NK-92 (cell line): Measurements from ENCODE around the gene GALNT11.
"Not testable (repeated sequence)": the region's sequence is repeated elsewhere in the genome, so short reads cannot be mapped to it uniquely, and the experiment has no call there.

ENCODE experiments used
- DNase-seq: peaks from one replicate; lab custom pipeline; 2025; ENCODE audit not compliant: unreplicated experiment; lab: John Stamatoyannopoulos, UW

Gene GALNT11

DNA sequence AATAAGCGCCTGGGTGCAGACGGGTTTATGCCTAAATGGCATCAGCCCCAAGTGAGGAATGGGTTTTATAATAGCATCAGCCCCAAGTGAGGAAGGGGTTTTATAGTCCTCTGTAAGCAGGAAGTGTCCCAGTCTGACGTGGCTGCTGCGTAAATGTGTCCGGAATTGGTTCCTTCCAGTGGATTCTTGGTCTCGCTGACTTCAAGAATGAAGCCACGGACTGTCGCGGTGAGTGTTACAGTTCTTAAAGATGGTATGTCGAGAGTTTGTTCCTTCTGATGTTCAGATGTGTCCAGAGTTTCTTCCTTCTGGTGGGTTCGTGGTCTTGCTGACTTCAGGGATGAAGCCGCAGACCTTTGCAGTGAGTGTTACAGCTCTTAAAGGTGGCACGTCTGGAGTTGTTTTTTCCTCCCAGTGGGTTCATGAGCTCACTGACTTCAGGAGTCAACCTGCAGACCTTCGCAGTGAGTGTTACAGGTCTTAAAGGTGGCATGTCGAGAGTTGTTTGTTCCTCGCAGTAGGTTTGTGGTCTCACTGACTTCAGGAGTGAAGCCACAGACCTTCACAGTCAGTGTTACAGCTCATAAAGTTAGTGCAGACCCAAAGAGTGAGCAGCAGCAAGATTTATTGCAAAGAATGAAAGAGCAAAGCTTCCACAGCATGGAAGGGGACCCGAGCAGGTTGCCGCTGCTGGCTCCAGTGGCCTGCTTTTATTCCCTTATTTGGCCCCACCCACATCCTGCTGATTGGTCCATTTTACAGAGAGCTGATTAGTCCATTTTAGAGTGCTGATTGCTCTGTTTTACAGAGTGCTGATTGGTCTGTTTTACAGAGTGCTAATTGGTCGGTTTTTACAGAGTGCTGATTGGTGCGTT is 2.3 kb downstream of the GALNT11 start:
- DNase-seq: not testable (repeated sequence)

DNA sequence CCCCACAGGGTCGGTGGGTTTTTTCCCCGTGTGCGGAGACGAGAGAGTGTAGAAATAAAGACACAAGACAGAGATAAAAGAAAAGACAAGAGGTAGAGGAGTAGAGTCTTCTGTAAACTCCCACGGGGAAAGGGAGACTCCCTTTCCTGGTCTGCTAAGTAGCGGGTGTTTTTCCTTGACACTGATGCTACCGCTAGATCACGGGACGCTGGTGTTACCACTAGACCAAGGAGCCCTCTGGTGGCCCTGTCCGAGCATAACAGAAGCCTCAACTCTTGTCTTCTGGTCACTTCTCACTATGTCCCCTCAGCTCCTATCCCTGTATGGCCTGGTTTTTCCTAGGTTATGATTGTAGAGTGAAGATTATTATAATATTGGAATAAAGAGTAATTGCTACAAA is 4.6 kb downstream of the GALNT11 start:
- not testable (repeated sequence) for DNase-seq

DNA sequence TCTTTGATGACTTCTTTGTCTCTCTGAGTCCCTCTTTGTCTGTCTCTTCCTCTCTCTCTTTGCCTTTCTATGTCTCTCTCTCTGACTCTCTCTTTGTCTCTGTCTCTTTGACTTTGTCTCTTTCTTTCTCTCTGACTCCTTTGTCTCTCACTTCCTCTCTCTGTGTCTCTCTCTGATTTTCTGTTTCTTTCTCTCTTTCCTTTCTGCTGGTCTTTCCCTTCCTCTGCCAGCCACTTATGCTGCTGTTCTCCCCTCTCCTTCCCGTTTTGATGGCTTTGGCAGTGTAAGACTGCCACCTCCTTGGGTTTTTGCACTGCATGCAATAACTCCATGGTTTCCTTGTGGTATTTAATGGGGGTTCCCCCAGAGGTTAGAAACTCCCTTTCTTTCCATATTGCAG is 5.2 kb downstream of the GALNT11 start:
- DNase-seq: not testable (repeated sequence)

DNA sequence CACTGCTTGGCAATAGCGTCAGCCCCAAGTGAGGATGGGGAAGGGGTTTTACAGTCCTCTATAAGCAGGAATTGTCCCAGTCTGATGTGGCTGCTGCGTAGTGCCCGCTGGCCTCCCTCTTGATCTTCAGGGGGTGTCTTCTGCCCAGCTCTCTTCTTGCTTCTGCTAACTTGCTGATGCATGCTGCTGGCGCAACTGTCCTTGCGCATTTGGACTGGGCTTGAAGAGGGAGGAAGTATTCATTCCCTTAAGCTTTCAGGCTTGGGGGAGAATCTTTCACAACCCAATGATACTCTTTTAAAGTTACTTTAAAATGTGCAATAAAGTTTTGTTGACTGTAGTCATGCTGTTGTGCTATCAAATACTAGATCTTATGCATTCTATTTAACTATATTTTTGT is 10.3 kb downstream of the GALNT11 start:
- DNase-seq: no peak

DNA sequence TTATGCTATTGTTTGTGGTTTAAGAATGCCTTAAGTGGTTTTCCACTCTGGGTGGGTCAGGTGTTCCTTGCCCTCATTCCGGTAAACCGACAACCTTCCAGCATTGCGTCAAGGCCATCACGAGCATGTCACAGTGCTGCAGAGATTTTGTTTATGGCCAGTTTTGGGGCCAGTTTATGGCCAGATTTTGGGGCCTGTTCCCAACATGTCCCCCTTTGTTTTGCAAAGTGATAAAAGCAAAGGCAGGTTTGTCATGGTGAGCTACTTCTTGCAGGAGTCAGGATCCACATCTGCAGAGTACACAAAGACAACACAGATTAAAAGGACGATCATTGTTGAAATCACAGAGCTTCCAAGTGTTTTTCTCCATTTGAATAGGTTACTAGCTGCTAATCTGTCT is 12.9 kb downstream of the GALNT11 start:
- DNase-seq: not testable (repeated sequence)

DNA sequence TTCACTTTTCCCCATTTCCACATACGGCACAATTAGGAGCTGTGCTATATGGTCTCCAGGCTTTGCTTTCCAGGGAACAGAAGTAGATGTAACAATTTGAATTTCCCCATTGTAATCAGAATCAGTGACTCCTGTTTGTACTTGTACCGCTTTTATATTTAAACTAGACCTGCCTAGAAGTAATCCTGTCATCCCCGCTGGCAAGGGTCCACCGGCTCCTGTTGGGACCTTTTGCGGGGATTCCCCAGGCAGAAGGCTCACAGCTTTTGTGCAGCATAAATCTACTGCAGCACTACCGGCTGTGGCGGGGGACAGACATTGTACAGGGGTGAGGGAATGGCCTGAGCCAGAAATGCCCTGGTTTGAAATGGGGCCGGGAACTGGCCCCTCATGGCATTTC is 17.6 kb downstream of the GALNT11 start:
- not testable (repeated sequence) for DNase-seq

DNA sequence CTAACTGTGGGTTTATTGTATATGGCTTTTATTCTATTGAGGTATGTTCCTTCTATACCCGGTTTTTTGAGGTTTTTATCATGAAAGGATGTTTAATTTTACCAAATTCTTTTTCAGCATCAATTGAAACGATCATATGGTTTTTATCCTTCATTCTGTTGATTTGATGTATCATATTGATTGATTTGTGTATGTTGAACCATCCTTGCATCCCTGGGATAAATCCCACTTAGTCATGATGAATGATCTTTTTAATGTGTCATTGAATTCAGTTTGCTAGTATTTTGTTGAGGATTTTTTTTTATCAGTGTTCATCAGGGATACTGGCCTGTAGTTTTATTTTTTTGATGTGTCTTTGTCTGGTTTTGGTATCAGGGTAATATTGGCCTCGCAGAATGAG is 19.4 kb downstream of the GALNT11 start:
- DNase-seq: not testable (repeated sequence)

DNA sequence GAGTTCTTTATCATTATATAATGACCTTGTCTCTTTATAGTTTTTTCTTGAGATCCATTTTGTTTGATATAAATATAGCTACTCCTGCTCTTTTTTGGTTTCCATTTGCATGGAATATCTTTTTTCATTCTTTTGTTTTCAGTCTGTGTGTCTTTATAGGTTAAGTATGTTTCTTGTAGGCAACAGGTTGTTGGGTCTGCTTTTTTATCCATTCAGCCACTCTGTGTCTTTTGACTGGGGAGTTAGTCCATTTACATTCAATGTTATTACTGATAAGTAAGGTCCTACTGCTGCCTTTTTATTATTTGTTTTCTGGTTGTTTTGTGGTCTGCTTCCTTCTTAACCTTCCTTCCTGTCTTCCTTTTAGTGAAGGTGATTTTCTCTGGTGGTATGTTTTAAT is 21.1 kb downstream of the GALNT11 start:
- no peak for DNase-seq

DNA sequence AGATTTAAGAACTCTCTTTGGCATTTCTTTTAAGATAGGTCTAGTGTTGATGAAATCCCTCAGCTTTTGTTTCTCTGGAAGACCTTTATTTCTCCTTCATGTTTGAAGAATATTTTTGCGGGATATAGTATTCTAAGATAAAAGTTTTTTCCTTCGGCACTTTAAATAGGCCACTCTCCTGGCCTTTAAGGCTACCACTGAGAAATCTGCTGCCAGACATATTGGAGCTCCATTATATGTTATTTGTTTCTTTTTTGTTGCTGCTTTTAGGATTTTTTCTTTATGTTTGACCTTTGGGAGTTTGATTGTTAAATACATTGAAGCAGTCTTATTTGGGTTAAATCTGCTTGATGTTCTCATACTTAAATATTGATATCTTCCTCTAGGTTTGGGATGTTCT is 22.6 kb downstream of the GALNT11 start:
- DNase-seq: no peak

DNA sequence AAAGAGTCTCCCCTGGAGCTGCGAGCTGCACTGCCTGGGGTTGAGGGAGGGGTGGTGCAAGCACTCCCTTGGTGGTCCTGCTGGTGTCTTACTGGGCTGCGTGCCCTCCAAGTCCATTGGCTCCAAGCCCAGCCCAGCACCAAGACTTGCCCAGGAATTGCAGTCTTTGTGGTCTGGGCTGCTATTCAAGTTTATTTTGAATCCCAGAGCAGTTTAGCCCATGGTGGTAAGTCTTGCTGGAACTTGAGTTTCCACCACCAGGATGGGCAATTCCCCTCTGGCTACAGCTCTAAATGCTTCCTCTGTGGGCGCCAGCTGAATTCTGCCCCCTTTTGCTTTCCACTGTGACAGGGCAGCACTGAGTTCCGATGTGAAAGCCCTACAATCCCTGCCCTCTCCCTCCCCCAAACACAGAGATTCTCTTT is 25.1 kb downstream of the GALNT11 start:
- no peak for DNase-seq

DNA sequence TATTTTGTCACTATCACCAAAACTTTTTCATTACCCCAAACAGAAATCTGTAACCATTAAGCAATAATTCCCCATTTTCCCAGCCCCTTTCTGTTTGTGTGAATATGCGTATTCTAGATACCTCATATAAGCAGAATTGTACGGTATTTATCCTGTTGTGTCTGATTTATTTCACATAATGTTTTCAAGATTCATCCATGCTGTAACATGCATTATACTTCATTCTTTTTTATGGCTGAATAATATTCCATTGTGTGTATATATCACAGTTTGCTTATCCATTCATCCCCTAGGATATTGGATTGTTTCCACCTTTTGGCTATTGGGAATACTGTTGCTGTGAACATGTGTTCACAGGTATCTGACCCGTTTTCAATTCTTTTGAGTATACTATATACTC is 26.5 kb downstream of the GALNT11 start:
- no peak for DNase-seq

DNA sequence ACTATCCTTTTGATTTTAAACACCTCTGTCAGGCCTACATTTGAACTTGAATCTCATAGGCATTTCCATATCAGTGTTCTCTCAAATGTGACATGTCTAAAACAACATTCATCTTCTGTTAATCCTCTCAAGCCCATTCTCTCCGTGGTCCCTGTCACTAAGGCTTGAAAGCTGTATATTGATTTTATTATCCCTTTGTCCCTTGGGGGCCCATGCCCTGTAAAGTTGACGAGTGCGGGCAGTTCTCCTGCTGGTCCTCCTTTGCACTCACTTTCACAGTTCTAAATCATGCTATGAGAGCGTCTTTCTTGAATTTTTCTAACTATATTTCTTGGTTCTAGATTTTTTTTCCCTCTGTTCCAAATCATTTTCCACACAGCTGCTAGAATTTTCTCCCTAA is 27.3 kb downstream of the GALNT11 start:
- DNase-seq: no peak

DNA sequence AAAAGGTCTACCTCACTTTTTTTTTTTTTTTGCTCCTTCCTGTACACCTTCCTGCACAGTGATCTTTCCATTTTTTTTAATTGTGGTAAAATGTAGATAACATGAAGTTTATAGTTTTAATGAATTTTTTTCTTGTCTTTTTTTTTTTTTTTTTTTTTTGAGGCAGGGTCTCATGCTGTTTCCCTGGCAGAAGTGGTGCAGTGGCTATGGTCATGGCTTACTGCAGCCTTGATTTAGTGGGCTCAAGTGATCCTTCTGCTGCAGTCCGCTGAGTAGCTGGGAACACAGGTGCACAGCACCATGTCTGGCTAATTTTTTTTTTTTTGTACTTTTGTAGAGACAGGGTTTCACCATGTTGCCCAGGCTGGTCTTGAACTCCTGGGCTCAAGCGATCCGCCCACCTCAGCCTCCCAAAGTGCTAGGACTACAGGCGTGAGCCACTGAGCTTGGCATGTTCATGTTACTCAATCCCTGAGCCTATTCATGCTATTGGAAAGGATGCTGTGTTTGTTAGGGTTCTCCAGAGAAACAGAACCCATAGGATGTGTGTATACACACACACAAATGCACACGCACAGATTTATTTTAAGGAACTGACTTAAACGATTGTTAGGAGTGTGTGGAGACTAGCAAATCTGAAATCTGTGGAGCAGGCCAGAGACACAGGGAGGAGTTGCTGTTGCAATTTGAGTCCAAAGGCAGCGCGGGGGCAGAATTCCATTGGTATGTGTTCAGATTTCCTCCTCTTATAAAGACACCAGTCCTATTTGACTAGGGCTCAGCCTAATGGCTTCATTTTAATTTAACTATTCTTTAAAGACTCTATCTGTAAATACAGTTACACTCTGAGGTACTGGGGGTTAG is 29.1 kb downstream of the GALNT11 start:
- no peak for DNase-seq

DNA sequence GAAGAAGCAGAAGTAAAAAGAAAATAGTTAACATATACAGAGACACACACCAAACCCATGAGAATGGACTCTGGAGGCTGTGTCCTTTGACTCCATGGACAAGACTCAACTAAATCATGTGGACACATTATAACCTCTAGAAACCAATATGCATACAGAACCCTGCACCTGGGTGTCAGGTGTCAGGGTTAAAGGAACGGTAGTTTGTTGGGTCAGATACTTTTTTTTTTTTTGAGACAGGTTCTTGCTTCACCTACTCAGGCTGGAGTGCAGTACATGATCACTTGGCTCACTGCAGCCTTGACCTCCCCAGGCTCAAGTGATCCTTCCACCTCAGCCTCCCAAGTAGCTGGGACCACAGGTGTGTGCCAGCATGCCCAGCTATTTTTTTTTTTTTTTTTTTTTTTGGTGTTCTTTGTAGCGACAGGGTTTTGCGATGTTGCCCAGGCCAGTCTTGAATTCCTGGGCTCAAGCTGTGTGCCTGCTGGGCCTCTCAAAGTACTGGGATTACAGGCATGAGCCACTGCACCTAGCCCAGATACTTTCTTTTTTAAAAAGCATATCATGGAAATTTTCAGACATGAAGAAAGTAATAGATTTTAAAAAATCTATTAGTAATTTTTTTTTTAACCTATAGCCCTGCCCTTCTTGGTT is 31.3 kb downstream of the GALNT11 start:
- no peak for DNase-seq

DNA sequence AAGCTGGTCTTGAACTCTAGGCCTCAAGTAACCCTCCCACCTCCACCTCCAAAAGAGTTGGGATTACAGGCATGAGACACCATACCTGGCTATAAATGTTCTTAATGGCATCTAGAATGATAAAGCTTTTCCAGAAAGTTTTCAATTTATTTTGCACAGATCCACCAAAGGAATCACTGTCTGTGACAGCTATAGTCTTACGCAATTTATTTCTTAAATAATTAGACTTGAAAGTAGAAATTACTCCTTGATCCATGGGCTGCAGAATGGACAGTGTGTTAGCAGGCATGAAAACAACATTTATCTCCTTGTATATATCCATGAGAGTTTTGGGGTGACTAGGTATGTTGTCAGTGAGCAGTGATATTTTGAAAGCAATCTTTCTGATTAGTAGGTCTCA is 33.8 kb downstream of the GALNT11 start:
- no peak for DNase-seq

DNA sequence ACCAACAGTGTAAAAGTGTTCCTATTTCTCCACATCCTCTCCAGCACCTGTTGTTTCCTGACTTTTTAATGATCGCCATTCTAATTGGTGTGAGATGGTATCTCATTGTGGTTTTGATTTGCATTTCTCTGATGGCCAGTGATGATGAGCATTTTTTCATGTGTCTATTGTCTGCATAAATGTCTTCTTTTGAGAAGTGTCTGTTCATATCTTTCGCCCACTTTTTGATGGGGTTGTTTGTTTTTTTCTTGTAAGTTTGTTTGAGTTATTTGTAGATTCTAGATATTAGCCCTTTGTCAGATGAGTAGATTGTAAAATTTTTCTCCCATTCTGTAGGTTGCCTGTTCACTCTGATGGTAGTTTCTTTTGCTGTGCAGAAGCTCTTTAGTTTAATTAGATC is 35.6 kb downstream of the GALNT11 start:
- not testable (repeated sequence) for DNase-seq

DNA sequence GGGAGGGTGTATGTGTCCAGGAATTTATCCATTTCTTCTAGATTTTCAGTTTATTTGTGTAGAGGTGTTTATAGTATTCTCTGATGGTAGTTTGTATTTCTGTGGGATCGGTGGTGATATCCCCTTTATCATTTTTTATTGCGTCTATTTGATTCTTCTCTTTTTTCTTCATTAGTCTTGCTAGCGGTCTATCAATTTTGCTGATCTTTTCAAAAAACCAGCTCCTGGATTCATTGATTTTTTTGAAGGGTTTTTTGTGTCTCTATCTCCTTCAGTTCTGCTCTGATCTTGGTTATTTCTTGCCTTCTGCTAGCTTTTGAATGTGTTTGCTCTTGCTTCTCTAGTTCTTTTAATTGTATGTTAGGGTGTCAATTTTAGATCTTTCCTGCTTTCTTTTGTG is 37.7 kb downstream of the GALNT11 start:
- not testable (repeated sequence) for DNase-seq

DNA sequence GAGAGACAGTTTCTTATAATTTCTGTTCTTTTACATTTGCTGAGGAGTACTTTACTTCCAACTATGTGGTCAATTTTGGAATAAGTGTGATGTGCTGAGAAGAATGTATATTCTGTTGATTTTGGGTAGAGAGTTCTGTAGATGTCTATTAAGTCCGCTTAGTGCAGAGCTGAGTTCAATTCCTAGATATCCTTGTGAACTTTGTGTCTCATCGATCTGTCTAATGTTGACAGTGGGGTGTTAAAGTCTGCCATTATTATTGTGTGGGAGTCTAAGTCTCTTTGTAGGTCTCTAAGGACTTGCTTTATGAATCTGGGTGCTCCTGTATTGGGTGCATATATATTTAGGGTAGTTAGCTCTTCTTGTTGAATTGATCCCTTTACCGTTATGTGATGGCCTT is 38.3 kb downstream of the GALNT11 start:
- DNase-seq: not testable (repeated sequence)

DNA sequence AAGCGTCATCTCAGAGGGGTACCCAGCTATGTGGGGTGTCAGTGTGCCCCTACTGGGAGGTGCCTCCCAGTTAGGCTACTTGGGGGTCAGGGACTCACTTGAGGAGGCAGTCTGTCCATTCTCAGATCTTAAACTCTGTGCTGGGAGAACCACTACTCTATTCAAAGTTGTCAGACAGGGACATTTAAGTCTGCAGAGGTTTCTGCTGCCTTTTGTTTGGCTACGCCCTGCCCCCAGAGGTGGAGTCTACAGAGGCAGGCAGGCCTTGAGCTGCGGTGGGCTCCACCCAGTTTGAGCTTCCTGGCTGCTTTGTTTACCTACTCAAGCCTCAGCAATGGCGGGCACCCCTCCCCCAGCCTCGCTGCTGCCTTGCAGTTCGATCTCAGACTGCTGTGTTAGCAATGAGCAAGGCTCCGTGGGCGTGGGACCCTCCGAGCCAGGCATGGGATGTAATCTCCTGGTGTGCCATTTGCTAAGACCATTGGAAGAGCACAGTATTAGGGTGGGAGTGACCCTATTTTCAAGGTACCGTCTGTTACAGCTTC is 40.4 kb downstream of the GALNT11 start:
- DNase-seq: not testable (repeated sequence)

DNA sequence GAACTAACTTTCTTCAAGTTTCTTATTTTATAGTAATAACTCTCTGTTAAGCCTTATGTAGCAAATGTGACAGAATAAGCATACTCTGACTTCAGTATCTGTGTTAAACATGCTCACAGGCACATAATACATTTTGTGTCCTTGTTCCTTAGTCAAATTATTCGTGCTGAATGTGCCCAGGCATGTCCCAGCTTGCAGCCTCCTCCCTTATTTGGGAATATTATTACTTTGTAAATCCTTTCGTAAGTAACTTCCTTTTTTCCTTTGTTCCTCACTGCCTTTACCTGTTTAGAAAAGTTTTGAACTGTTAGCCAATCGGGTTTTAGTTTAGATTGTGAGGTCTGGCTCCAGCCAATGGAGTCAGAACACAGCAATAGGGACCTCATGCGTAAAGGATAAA is 46.9 kb downstream of the GALNT11 start:
- no peak for DNase-seq

DNA sequence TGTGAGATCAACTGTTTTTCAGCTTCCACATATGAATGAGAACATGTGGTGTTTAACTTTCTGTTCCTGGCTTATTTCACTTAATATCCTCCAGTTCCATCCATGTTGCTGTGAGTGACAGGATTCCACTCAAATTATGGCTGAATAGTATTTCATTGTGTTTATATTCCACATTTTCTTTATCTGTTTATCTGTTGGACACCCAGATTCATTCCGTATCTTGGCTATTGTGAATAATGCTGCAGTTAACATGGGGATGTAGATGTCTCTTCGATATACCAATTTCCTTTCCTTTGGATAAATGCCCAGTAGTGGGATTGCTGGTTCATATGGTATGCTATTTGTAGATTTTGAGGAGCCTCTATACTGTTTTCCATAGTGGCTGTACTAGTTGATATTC is 47.9 kb downstream of the GALNT11 start:
- no peak for DNase-seq
